IPS-18c (cell line): Measurements from ENCODE around the gene SUN5.

ENCODE experiments used
- H3K4me3 ChIP-seq: 2 replicates; pipeline ENCODE4 v1.7.0; 2013; ENCODE audit warnings: low read depth, mild to moderate bottlenecking, low read length, moderate library complexity; ENCODE audit not compliant: insufficient read depth
- H3K9me3 ChIP-seq: one replicate; pipeline ENCODE4 v1.6.1; 2013; ENCODE audit warnings: mild to moderate bottlenecking, low read length, moderate library complexity; ENCODE audit not compliant: control insufficient read depth, insufficient read depth

Gene SUN5

DNA sequence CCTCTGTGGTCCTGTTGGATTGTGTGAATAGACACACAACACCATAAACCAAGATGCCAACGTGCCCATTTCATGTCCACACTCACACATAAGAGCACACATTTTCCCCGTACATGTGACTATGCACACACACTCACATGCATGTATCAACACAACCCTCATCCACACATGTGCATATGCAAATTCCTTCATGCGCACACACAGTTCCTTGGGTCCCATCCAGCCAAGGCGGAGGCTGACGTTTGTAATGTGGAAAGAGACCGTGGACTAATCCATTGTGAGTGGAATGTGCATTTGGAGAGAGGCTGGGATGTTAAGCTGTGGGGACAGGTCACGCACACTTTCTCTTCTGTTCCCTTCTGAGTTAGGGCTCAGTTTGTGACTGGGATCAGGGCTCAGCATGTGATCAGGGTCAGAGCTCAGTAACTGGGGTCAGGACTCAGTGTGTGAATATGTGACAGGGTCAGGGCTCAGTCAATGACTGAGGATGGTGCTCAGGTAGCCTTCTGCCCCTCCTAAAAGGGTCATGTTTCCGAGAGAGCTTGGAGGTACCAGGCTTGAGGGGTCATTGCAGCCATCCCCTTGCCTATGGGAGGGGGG lies 2.6 kb upstream of the SUN5 start:
- Histone ChIP-seq H3K4me3 (no peak overlapping the region), H3K9me3 (no peaks in the 10 kb centered on the region)

DNA sequence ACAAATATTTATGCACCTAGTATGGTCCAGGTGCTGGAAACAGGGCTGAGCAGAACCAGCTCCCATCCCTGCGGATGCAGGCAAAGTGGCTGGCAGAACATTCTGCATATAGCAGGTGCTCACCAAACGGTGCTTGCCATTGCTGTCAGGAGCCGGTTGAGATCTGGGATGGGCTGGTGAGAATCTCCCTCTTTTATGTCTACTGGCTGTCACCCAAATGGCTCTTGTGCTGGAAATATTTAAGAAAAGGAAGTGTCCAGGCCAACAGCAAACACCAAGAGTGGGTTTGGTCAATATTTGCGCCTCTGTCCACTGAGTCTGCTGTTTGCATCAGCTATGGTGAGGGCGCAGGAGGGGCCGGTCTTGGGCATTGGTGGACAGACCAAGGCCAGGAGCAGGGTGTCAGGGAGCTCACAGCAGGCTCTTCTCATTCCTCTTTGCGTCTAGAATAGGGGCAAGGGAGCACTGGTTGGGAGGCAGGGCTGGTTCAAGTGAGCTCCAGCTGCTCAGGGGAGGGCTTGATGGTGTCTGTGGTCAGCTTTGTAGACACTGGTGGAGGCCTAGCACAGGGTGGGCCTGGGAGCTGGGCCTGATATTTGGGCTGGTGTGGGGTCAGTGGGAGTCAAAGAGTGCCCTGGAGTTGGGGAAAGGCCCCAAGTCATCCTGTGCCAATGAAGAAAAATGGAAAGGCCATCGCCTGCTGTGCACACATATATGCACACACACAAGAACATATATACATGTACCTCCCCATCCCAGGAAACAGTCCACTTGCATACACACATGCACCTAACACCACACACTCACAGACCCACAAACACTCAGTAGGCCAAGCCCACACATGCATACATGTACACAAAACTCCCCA lies 1.9 kb upstream of the SUN5 start:
- H3K4me3 ChIP-seq: no peak overlapping the region
- H3K9me3 ChIP-seq: no peaks in the 10 kb centered on the region

DNA sequence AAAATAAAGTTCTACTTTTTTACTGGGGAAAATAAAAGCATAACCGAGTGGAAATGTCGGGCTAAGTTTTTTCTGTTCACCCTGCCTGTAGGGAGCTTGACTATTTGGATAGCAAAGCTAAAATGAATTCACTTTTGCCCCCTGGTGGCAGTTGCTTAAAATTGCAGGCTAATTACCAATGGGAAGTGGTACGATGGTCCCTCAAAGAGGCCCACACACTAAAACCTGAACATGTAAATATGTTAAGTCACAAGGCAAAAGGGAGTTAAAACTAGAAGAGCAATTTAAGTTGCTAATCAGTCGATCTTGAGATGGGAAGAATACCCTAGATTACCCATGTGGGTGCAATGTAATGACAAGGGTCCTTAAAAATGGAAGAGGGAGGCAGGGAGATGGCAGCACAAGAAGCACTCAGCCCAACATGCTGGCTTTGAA lies 916 bp upstream of the SUN5 start:
- Histone ChIP-seq H3K9me3 (no peaks in the 10 kb centered on the region), H3K4me3 (no peak overlapping the region)

DNA sequence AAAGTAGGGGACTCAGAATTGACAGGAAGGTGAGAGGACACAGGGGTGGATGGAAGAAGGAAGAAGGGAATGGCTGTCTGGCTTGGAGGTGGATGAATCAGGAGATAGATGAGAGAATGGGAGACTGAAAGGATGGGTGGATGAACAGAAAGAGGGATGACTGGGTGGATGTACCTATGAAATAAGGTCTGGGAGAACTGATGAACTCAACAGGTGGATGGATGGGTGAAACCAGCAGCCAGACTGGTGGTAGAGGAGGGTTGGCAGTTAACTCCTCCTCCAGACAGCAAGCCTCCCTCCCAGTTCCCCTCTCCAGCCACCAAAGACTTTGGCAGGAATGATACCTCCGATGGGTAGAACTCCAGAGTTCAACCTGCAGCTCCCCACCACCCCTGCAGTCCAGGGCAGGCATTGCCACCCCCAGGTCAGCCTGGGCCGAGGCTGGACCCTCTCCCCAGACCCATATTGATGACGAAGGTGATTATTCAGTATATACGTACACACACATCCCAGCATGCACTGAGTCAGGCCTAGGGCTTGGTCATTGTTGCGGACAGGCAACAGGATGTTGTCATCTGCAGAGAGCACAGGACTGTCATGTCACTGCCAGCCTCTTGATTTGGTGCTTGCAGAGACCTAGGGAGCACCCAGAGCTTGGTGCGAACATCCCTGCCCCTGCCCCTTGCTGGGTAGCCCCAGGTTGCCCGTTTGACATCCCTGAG lies 2.0 kb downstream of the SUN5 start:
- Histone ChIP-seq H3K9me3 (no peaks in the 10 kb centered on the region), H3K4me3 (no peak overlapping the region)

DNA sequence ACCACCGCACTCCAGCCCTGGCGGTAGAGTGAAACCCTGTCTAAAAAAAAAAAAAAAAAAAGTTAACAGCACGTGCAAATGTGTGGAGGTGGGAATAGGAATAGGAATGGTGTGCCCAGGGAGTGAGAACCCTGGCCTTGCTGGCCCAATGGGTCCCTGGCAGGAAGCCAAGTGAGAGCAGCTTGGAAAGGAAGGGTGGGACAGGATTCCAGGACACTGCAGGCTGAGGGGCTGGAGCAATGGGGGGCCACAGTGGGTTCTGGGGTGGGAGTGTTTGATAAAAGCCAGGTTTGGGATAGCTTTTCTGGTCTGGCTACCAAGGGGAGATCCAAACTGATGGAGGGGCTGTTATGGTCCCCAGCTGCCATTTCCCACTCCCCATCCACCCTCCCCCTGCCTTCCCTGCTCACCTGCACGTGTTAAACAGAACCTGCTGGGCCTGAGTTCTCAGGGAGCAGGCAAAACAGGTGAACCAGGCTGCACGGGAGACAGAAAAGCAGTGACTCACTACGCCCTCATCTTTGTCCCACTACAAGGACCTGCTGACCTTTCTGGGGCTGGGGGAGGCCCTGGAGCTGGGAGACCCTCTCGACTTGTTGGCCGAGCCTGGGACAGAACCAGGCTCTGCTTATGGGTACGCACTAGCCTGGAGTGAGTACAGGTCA lies 3.3 kb downstream of the SUN5 start:
- H3K4me3 ChIP-seq: no peak overlapping the region
- H3K9me3 ChIP-seq: no peaks in the 10 kb centered on the region

DNA sequence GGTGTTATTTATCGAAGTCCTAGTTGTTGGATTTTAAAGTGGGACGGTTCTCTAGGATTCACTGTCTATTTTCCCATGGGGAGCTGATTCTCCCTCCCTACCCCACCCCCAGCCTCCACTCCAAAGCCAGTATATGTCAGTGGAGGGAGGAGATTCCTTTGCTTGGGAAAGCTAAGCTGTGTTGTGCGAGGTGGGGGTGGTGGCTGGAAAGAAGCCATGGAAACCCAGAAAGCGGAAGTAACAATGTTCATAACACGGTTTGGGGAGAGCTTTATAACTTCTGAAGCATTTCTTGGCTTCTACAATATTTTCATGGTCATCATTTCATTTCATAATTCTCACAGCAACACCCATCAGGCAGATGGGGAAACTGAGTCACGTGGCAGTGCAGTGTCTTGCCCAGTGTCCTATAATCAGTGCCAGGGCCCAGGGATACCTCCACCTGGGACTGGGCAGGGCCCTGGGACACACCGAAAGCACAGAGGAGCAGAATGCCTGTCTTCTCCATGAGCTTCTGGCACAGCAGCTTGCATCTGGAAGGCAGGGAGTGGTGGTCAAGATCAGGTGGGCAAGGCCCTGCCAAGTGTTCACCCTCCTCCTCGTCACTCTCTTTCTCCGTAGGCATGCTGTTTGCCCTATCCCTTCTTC lies 4.5 kb downstream of the SUN5 start:
- no peak overlapping the region for H3K4me3 ChIP-seq
- H3K9me3 ChIP-seq: peaks cover 1% of the 10 kb centered on the region

DNA sequence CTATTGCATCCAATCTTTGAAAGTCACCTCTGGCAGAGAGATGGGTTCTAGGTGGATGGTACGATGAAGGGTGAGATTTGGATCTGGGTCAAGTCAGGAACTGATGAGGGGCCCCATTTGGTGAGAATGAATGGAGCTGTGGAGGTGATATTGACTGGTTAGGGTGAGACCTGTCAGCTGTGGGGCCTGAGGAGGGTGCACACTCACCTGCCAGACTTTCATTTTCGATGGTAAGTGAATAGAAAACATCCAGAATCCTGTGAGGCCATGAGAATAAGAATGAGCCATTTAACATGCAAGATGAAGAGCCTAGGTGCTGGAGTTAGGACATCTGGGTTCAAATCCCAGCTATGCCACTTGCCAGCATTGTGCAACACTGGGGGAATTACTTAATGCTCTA lies 6.8 kb downstream of the SUN5 start:
- peaks cover 2% of the 10 kb centered on the region for H3K9me3 ChIP-seq
- H3K4me3 ChIP-seq: no peak overlapping the region

DNA sequence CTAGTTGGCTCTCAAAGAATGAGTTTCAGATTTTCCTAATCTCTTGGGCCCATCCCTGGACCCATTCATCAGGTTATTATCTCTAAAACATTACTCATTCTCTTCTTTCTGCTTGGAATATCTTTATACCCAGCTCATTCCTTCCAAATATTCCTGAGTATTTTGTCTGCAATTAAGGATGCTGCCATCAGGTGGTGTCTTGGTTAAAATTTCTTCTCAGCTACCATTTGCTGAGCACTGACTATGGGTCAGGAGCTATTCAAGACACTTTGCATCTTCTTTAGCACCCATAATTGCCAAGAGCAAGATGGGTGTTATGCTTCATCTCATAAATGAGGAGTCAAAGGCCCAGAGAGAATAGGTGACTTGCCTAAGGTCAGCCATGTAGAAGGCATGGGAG lies 8.4 kb downstream of the SUN5 start:
- H3K9me3 ChIP-seq: peaks cover 2% of the 10 kb centered on the region
- H3K4me3 ChIP-seq: no peak overlapping the region

DNA sequence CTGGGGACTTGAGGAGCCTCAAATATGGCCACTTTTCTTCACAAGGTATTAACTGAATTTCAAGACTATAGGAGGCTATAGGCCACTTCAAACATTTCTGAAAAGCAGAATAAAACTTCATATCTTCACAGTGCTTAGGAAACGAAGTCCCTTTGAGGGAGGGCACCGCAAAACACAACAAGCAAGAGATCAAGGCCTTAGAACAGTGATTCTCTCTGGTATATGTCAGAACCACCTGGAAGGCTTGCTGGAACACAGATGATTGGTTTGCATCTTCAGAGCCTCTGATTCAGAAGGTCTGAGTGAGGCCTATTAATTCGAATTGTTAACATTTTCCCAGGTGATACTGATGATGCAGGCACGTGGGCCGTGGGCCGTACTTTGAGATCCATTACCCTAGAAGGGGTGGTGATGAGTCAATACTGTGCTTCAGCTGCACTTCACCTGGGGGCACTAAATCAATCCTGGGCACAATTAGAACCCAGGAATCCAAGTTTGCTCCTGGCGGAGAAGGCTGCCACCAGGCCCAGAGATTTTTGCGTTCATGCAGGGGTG lies 10.7 kb downstream of the SUN5 start:
- Histone ChIP-seq H3K4me3 (no peak overlapping the region), H3K9me3 (peaks cover 2% of the 10 kb centered on the region)

DNA sequence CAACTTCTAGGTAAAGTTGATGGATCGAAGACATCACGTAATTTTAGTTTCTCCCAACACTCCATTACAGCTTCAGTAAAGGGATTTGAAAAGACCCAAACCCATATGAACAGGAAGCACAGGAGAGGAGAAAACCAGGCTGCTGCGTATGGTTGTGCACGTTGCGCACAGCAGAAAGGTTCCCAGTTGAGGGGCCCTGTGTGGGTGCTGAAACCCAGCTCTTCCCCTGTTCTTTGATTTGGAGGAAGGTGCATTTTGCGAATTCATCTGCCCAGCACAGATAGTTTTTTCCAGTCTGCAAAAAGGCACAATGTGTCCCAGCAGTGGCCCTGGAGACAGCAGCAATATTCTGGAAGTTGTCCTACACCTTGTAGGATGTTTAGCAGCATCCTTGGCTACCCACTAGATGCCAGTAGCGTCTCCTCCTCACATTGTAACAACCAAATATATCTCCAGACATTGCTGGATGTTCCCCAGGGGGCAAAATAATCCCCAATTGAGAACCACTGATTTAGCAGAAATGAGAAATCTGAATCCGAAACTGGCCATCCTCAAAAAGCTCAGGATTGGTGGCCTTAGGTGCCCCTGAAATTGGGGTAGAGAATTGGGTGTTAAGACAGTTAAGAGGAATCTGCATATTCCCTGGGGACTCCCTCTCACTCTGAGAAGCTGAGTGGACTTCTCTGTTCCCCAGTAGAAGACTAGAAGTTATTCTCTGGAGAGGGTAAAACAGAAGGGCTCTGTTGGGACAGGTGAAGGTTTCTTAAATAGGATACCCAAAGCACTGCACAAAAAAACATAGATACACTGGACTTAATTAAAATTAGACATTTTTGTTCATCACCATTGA lies 12.2 kb downstream of the SUN5 start:
- H3K4me3 ChIP-seq: no peak overlapping the region
- H3K9me3 ChIP-seq: peaks cover 2% of the 10 kb centered on the region

DNA sequence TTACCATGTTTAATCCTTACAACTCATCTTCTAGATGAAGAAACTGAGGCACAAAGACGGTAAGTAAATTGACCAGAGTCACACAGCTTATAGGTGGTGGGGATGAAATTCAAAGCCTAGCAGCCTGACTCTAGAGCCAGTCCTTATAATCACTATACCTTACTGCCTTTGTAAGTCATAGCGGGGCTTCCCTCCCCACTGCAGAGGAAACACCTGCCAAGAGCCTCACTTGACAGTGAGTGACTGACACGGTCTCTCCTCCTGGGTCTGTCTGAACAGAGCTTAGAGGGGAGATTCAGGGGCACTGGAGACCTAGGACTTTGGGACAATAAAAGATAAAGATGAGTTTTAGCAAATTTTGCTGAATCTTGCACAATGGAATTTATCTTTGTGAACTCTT lies 12.8 kb downstream of the SUN5 start:
- Histone ChIP-seq H3K4me3 (no peak overlapping the region), H3K9me3 (peaks cover 2% of the 10 kb centered on the region)

DNA sequence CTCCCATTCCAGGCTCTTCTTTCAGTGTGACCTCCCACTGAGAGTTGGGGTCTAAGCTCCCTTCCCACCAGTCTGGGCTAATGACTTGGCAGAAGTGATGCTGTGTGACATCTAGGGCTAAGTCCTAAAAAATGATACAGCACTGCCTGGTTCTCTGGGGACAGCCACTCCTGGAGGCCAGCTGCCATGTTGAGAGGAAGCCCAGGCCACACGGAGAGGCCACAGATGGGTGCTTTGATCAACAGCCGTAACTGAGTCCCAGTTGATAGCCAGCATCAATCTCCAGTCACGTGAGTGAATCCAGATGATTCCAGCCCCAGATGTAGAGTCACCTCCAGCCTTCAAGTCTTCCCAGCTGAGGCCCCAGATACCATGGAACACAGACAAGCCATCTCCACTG lies 13.8 kb downstream of the SUN5 start:
- peaks cover 2% of the 10 kb centered on the region for H3K9me3 ChIP-seq

DNA sequence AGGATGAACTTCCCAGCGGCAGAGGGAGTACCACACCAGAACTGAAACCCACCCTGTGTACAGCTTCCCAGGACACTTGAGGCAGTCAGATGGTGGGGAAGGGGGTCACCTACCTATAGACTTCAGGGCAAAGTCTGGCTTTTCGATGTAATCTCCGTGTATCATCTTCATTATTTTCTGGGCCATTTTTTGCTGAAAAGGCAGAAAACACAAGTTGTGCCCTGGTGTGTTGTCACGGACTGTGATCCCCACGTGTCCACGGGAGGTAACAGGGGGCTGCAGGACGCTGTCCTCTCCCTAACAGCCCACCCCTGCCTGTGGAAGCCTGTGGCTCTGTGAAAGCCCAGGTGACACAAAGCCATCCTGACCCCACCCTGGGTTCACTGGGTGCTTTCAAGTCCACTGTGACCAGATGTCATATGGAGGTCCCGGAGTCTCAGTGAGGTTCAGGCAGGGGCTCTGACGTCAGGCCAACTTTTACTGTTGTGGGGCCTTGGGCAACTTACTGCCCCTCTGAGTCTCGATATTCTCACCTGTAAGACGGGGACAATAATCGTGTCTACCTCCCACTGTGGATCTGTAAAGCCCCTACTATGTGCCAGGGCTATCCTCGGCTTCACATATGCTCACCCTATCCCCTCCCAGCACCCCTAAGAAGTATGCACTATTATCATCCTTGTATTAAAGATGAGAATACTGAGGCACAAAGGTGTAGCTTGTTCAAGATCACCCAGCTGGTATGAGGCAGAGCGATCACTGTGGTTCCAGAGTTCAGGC lies 14.5 kb downstream of the SUN5 start:
- Histone ChIP-seq H3K9me3 (peaks cover under 1% of the 10 kb centered on the region), H3K4me3 (no peak overlapping the region)

More for the DNA sequence above, 13.8 kb downstream of the SUN5 start:
- H3K4me3 ChIP-seq: no peak overlapping the region

DNA sequence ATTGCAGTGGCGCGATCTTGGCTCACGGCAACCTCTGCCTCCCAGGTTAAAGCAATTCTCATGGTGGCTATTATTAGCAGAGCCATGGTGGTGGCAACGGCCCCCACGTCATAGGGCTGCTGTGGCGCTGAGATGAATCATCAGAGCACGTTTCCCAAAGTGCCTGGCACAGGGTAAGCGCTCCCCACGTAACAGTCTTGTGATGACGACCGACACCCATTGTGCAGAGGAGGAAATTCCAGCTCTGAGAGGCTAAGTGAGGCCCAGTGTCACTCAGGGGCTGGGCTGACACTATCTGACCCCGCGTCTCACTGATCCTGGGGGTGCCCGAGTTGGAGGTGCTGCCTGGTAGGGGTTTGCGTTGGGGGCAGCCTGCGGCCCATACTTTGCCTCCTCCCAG lies 16.2 kb downstream of the SUN5 start:
- Histone ChIP-seq H3K4me3 (no peak overlapping the region), H3K9me3 (no peaks in the 10 kb centered on the region)

DNA sequence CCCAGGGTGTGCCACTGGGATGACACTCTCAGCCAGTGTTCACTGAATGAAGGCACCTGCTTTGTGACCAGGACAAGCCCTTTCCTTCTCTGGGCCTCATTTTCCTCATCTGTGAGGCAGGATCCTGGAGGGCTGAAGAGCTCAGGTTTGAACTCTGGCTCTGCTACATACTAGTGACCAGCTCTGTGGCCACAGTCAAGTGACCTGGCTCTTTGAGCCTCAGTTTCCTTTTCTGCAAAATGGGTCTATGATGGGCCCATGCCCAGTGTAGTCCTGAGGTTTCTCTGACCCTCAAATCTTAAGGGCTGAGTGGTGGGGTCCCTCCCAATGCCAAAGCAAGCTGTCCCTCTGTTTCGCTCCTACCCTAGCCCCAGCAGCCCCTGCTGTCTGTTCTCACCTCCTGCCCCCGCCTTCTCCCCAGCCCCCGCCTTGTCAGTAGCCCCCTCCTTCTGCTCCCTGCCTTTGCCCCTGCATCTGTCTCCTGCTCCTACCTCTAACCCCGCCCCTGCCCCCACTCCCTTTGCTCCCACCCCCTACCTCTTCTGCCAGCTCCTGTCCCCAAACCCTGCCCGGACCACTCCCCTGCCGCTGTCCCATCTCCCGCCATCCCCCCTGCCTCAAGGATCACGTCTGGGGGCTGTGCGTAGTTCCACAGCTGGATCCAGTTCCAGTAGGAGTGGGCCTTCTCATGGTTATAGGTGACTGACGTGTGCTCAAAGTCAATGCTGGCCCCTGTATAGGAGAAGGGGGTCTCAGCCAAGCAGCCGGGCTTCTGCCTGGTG lies 17.0 kb downstream of the SUN5 start:
- H3K4me3 ChIP-seq: no peak overlapping the region
- no peaks in the 10 kb centered on the region for H3K9me3 ChIP-seq
